SK-N-MC (cell line): ENCODE data around the gene AGPAT3.
"Not testable (repeated sequence)": the region's sequence is repeated elsewhere in the genome, so short reads cannot be mapped to it uniquely, and the experiment has no call there.

Experiments used
- DNase-seq: peaks from one replicate; pipeline ENCODE4 v3.0.0-alpha.2; 2011; ENCODE audit warnings: low read depth, low spot score
- H3K27ac ChIP-seq: fragments of 200-600 bp; sonication (generic); 2 replicates; pipeline ENCODE4 v1.5.1; 2016; ENCODE audit warnings: mixed run types
- H3K36me3 ChIP-seq: fragments of 200-600 bp; sonication (generic); 2 replicates; pipeline ENCODE4 v1.6.1; 2017; ENCODE audit warnings: antibody characterized with exemption, low read length, mixed read lengths; ENCODE audit not compliant: insufficient read depth
- H3K4me3 ChIP-seq: fragments of 200-600 bp; sonication (generic); 2 replicates; pipeline ENCODE4 v1.5.1; 2016
- H3K9ac ChIP-seq: fragments of 200-600 bp; sonication (generic); 2 replicates; pipeline ENCODE4 v1.8.0; 2017; ENCODE audit warnings: mixed run types, mixed read lengths; ENCODE audit not compliant: insufficient read length
- H3K9me3 ChIP-seq: fragments of 200-600 bp; sonication (generic); 2 replicates; pipeline ENCODE4 v1.6.1; 2017; ENCODE audit warnings: low read depth, mild to moderate bottlenecking, antibody characterized with exemption, low read length, moderate library complexity, mixed read lengths
- EZH2 ChIP-seq: fragments of 200-600 bp; sonication (generic); IDR thresholded peaks from one replicate; pipeline ENCODE4 v1.6.1; 2017; ENCODE audit warnings: antibody characterized with exemption
- FOXP2 ChIP-seq: optimal IDR thresholded peaks from 2 replicates; pipeline ENCODE3; 2011; ENCODE audit warnings: mild to moderate bottlenecking, moderate library complexity; ENCODE audit not compliant: insufficient read depth; ENCODE audit errors: extremely low read length, control extremely low read depth
- POLR2AphosphoS5 ChIP-seq: IDR thresholded peaks from 2 replicates; pipeline ENCODE4 v1.6.1; 2012; ENCODE audit warnings: mild to moderate bottlenecking, low read depth, low read length, borderline replicate concordance

The AGPAT3 gene, protein sequence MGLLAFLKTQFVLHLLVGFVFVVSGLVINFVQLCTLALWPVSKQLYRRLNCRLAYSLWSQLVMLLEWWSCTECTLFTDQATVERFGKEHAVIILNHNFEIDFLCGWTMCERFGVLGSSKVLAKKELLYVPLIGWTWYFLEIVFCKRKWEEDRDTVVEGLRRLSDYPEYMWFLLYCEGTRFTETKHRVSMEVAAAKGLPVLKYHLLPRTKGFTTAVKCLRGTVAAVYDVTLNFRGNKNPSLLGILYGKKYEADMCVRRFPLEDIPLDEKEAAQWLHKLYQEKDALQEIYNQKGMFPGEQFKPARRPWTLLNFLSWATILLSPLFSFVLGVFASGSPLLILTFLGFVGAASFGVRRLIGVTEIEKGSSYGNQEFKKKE

DNA sequence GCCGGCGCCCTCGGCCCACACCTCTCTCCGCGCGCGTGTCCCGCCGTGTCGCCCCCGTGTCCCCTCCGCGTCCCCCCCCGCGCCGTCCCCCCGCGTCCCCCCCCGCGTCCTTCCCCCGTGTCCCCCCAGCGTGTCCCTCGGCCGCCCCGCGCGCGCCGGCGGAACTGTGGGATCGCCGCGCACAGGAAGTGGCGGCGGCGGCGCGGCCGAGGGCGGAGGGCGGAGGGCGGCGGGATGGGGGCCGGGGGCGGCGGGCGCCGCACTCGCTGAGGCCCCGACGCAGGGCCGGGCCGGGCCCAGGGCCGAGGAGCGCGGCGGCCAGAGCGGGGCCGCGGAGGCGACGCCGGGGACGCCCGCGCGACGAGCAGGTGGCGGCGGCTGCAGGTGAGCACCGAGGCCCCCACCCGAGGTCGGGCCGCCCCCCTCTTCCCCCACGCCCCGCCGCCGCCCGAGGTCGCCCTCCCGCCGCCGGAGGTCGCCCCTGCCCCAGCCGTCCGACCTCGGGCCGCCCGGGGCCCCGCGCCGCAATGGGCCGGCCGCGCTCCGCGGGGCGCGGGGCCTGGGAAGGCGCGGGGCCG is at the start of gene AGPAT3:
Gene AGPAT3 (plus strand): TSS at position 262 of the 578 bp plus-strand sequence. CDS start 94,459 bp downstream, outside the sequence.
- DNase-seq, result no peak
- peak within 1 kb of the TSS; percentile 92 for H3K9ac ChIP-seq
- H3K9me3 ChIP-seq, result no peaks in the 10 kb centered on the region
- TF ChIP-seq POLR2AphosphoS5, result no peak
- TF ChIP-seq EZH2, result no peak
- TF ChIP-seq FOXP2, result no peak
- peaks cover 31% of the 10 kb centered on the region for H3K36me3 ChIP-seq
- peak within 1 kb of the TSS; percentile 87 for H3K27ac ChIP-seq
- H3K4me3 ChIP-seq, result peak within 1 kb of the TSS; percentile 95

DNA sequence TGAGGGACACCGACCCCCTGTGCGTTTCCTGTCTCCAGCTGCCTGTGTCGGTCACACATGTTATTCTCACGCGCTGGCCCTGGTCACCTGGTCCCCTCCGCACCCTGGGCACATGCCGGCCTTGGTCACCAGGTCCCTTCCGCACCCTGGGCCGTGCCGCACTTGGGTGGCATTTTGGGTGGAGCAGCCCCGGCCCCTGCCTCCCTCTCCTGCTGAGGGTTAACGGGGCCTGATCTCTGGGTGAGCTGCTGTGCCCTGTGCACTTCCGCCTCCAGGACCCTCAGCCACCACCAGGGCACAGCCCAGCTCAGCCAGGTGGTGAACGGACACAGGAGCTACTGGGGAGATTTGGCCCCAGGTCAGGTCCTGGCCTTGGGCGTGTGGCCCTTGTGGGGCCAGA is 49.0 kb upstream of the AGPAT3 start:
- Histone ChIP-seq H3K27ac (no peak overlapping the region), H3K36me3 (no peaks in the 10 kb centered on the region), H3K9ac (no peak overlapping the region), H3K4me3 (no peak overlapping the region), H3K9me3 (no peaks in the 10 kb centered on the region)
- DNase-seq, result no peak
- TF ChIP-seq FOXP2 (no peak), EZH2 (no peak), POLR2AphosphoS5 (no peak)

DNA sequence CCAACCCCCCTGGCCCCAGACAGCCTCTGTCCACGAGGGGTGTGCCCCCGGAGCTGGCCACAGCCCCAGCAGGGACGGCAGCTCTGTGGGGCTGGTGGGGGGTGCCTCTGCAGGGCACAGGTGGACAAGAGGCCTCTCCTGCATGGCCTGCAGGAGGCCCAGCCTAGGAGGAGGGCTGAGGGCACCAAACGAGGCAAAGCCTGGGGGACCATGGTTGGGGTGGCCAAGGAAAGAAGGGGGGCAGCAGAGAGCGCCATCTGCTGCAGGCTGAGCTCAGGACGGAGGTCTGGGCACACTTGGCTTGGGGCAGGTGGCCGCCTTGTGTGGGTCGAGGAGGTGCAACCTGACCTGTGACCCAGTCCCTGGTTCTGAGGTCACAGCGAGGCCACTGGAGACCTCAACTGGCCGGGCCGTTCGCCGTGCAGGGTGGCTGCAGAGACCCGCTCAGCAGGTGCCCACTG is 48.4 kb upstream of the AGPAT3 start:
- H3K36me3 ChIP-seq, result no peaks in the 10 kb centered on the region
- H3K9ac ChIP-seq, result no peak overlapping the region
- no peak for TF ChIP-seq EZH2
- TF ChIP-seq POLR2AphosphoS5, result no peak
- no peak for TF ChIP-seq FOXP2
- H3K27ac ChIP-seq, result no peak overlapping the region
- H3K4me3 ChIP-seq, result no peak overlapping the region
- H3K9me3 ChIP-seq, result no peaks in the 10 kb centered on the region
- no peak for DNase-seq

DNA sequence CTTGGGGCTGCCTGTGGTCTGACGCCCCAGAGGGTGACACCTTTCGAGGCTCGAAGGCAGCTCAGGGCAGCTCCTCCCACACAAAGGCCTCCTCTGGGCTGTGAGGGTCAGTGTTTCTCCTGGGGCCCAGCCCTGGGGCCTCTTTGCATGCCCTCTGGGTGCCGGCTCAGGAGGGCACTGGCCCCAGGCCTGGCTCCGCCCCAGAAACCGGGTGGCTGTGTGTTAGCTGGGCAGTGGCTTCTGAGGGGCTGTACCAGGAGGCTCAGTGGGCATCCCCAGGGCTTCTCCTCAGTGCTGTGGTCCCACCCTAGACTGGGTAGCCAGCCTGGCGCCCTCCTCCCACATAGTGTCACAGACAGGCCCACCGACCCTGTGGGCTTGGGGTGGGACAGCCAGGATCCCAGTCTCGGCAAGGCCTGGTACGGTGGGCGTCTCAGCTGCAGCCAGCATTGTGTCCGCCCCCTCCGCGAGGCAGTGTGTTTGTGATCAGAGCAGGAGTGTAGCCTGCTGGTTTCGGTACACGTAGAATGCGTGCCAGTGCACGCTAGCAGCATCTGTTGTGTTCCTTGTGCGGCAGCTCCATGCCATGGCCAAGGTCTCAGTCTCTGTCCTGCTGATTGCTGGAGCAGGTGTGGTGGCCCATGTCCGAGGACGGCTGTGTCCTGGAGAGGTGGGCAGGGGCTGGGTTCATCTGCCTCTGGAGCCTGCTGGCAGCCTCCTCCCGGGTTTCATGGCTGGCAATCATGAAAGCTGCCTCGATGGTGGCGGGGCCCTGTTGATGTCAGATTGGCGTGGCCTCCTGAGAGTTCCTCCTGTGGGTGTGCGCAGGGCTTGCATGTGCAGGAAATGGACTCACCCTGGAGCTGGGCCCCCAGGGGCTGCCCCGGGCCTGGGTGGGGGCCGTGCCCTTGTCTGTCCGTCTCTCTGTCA is 47.6 kb upstream of the AGPAT3 start:
- no peak for DNase-seq

DNA sequence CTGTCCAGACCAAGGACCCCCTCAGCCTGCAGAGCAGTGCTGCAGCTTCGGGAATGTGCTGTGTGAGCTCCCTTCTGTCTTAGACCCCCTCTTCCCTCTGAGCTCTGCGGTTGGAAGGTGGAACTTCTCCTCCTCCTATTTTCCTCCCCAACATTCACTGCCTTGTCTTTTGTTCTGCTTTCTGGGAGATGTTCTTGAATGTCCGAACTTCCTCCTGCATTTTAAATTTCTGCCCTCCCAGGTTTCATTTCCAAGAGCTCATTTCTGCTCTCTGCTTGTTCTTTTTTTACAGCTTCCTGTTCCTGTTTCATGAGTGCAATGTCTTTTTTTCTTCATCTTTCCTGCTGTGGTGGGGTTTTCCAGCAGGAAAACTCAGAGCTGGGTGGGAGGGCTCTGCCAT is 46.3 kb upstream of the AGPAT3 start:
- H3K27ac ChIP-seq, result peak overlapping the region; percentile 77
- DNase-seq, result no peak
- no peaks in the 10 kb centered on the region for H3K9me3 ChIP-seq
- TF ChIP-seq FOXP2 (no peak), EZH2 (no peak), POLR2AphosphoS5 (no peak)
- H3K9ac ChIP-seq, result no peak overlapping the region
- peak overlapping the region; percentile 17; the same call in 1 of the 2 replicates for H3K4me3 ChIP-seq
- no peaks in the 10 kb centered on the region for H3K36me3 ChIP-seq

More for the DNA sequence above, 47.6 kb upstream of the AGPAT3 start:
- TF ChIP-seq EZH2, result no peak
- no peak for TF ChIP-seq POLR2AphosphoS5
- no peak for TF ChIP-seq FOXP2
- H3K9me3 ChIP-seq, result no peaks in the 10 kb centered on the region
- no peak overlapping the region for H3K4me3 ChIP-seq
- no peaks in the 10 kb centered on the region for H3K36me3 ChIP-seq
- H3K9ac ChIP-seq, result no peak overlapping the region
- no peak overlapping the region for H3K27ac ChIP-seq

DNA sequence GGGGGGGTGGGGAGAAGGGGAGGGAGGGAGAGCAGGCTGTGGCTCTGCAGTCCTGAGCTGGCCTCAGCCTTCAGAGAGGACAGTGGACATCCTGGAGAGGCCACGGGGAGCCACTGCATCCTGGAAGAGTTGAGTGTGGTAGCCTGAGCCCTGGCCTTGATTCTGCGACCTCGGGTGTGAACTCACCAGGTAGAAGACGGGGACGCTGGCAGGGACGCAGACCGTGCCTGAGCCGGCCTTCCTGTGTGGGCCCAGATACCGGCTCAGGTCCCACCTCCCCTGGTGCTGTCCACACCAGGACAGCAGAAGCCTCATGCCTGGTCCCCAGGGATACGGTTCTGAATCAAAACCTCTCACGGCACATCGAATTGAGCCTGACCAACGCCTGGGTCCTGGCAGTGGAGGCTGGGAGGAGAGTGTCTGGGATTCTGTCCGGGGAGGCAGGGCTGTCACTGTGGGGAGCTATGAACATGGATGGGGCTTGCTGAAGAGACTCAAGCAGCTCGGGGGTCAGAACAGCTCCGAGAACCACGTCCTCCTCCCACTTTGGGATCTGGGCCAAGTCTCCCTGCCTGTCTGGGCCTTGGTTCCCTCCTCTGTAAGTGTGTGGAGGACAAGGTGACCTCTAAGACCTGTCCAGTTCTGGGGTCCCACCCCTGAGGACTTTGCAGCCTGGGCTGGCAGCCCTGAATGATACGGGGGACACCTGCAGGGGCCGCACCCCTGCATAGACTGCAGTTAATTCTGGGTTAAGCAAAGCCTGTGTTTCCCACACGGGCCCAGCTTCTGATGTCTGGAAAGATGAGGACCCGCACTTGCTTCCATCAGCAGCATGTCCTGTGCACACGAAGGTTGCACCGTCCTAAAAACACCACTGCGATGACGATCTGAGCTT is 45.3 kb upstream of the AGPAT3 start:
- TF ChIP-seq EZH2, result no peak
- no peak for TF ChIP-seq POLR2AphosphoS5
- TF ChIP-seq FOXP2, result no peak
- Histone ChIP-seq H3K9me3 (no peaks in the 10 kb centered on the region), H3K9ac (no peak overlapping the region), H3K4me3 (no peak overlapping the region), H3K27ac (no peak overlapping the region), H3K36me3 (no peaks in the 10 kb centered on the region)
- DNase-seq, result no peak

DNA sequence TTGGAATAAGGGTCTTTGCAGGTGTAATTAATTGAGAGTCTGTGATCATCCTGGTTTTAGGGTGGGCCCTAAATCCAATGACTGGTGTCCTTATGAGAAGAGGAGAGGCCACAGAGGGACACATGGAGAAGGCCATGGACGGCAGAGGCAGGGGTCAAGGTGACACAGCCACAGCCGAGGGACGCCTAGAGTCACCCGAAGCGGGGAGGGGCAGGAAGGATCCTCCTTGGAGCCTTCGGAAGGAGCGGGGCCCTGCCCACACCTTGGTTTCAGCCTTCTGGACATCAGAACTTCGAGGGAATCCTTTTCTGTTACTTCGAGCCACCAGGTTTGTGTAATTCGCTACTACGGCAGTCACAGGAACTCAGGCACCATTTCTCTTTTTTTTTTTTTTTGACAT is 44.6 kb upstream of the AGPAT3 start:
- TF ChIP-seq POLR2AphosphoS5, result no peak
- TF ChIP-seq FOXP2, result no peak
- TF ChIP-seq EZH2, result no peak
- H3K9ac ChIP-seq, result no peak overlapping the region
- H3K4me3 ChIP-seq, result no peak overlapping the region
- no peaks in the 10 kb centered on the region for H3K9me3 ChIP-seq
- no peak overlapping the region for H3K27ac ChIP-seq
- no peaks in the 10 kb centered on the region for H3K36me3 ChIP-seq
- no peak for DNase-seq

DNA sequence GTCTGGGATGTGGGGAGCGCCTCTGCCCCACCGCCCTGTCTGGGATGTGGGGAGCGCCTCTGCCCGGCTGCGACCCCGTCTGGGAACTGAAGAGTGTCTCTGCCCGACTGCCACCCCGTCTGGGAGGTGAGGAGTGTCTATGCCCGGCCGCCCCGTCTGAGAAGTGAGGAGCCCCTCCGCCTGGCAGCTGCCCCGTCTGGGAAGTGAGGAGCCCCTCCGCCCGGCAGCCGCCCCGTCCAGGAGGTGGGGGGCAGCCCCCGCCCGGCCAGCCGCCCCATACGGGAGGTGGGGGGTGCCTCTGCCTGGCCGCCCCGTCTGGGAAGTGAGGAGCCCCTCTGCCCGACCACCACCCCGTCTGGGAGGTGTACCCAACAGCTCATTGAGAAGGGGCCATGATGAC is 42.9 kb upstream of the AGPAT3 start:
- H3K4me3 ChIP-seq, DNase-seq, H3K36me3 ChIP-seq, H3K9me3 ChIP-seq, H3K9ac ChIP-seq, H3K27ac ChIP-seq: not testable (repeated sequence)

DNA sequence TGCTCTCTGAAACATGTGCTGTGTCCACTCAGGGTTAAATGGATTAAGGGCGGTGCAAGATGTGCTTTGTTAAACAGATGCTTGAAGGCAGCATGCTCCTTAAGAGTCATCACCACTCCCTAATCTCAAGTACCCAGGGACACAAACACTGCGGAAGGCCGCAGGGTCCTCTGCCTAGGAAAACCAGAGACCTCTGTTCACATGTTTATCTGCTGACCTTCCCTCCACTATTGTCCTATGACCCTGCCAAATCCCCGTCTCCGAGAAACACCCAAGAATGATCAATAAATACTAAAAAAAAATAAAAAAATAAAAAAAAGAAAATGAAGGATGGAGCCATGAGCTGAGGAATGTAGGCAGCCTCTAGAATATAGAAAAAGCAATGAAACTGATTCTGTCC is 42.3 kb upstream of the AGPAT3 start:
- not testable (repeated sequence) for DNase-seq, H3K9ac ChIP-seq, H3K27ac ChIP-seq, H3K4me3 ChIP-seq, H3K9me3 ChIP-seq, H3K36me3 ChIP-seq
